GM13977 (cell line): Measurements from ENCODE around the gene SBNO2.
A peak's percentile ranks its signal among the peaks of the same experiment; 100 is the strongest.
"Not testable (repeated sequence)": the region's sequence is repeated elsewhere in the genome, so short reads cannot be mapped to it uniquely, and the experiment has no call there.

Experiments
- DNase-seq: peaks from one replicate; pipeline ENCODE4 v3.0.0; 2012; ENCODE audit warnings: low spot score
- in situ Hi-C: fragments of 300-500 bp; cut with MboI; formaldehyde crosslinking; loops from one replicate; pipeline ENCODE4 v1.12.0; 2022; ENCODE audit warnings: low sequenced_read_pairs, low pct_unique_long_range_greater_than_20kb, mixed read lengths, inconsistent platforms; ENCODE audit not compliant: unreplicated experiment
- TF ChIP-seq, protein P1 (sequence below): IDR thresholded peaks from 2 replicates; pipeline ENCODE4 v1.5.1; 2012; ENCODE audit warnings: mild to moderate bottlenecking, control low read depth; ENCODE audit not compliant: insufficient read depth; ENCODE audit errors: extremely low read depth, missing control alignments

Gene SBNO2

DNA sequence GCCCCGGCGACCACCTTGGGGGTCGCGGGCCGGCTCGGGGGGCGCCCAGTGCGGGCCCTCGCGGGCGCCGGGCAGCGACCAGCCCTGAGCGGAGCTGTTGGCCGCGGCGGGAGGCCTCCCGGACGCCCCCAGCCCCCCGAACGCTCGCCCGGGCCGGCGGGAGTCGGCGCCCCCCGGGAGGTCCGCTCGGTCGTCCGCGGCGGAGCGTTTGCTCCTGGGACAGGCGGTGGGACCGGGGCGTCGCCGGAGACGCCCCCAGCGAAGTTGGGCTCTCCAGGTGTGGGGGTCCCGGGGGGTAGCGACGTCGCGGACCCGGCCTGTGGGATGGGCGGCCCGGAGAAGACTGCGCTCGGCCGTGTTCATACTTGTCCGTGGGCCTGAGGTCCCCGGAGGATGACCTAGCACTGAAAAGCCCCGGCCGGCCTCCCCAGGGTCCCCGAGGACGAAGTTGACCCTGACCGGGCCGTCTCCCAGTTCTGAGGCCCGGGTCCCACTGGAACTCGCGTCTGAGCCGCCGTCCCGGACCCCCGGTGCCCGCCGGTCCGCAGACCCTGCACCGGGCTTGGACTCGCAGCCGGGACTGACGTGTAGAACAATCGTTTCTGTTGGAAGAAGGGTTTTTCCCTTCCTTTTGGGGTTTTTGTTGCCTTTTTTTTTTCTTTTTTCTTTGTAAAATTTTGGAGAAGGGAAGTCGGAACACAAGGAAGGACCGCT is 32.2 kb upstream of the SBNO2 start:
- in situ Hi-C loops = no loop called here
- DNase-seq = no peak
- TF ChIP-seq, protein P1, sequence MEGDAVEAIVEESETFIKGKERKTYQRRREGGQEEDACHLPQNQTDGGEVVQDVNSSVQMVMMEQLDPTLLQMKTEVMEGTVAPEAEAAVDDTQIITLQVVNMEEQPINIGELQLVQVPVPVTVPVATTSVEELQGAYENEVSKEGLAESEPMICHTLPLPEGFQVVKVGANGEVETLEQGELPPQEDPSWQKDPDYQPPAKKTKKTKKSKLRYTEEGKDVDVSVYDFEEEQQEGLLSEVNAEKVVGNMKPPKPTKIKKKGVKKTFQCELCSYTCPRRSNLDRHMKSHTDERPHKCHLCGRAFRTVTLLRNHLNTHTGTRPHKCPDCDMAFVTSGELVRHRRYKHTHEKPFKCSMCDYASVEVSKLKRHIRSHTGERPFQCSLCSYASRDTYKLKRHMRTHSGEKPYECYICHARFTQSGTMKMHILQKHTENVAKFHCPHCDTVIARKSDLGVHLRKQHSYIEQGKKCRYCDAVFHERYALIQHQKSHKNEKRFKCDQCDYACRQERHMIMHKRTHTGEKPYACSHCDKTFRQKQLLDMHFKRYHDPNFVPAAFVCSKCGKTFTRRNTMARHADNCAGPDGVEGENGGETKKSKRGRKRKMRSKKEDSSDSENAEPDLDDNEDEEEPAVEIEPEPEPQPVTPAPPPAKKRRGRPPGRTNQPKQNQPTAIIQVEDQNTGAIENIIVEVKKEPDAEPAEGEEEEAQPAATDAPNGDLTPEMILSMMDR = no peak

DNA sequence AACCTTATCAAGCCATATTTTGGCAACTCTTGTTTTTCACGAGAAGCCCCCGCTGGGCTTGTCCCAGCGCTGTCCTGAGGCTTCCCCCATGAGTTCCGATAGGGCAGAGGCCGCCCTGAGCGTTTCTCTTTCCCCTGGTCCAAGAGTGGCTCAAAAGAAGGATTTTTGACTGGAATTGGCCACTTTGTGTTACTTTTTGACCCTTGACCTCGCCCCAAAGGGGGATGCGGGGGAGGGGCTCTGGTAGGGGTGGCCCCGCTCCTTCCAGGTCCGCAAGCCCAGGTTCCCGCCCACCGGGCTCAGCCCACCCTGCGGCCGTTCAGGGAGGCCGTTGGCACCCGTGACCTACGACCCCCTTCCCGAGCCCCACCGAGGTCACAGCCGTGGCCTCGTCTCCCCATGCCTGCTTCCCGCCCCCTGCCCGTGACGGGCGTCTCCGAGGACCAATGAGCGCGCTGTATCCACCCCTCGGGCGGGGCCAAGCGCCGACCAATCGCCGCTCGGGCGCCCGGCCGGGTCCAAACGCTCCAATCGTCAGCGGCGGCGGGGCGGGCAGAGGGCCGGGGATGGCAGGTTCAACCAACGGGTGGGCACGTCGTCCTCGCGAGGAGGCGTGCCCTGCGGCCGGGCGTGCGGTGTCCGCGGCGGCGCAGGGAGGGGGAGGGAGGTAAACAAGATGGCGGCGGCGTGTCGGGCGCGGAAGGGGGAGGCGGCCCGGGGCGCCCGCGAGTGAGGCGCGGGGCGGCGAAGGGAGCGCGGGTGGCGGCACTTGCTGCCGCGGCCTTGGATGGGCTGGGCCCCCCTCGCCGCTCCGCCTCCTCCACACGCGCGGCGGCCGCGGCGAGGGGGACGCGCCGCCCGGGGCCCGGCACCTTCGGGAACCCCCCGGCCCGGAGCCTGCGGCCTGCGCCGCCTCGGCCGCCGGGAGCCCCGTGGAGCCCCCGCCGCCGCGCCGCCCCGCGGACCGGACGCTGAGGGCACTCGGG is 31.3 kb upstream of the SBNO2 start, which contains the start of gene STK11:
Gene STK11 (plus strand): TSS at position 665 of the 986 bp plus-strand sequence. CDS start 1,136 bp downstream, outside the sequence.
- DNase-seq = peak; percentile 100
- in situ Hi-C loops = no loop called here
- TF ChIP-seq, protein P1 = no peak

DNA sequence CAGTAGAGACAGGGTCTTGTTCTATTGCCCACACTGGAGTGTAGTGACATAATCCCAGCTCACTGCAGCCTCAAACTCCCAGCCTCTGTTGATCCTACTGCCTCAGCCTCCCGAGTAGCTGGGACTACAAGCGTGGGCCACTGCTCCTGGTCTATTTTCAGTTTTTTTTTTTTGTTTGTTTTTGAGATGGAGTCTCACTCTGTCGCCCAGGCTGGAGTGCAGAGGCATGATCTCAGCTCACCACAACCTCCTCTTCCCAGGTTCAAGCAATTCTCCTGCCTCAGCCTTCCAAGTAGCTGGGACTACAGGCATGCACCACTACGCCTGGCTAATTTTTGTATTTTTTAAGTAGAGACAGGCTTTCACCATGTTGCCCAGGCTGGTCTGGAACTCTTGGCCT is 26.5 kb upstream of the SBNO2 start:
- in situ Hi-C loops, DNase-seq: not testable (repeated sequence)

DNA sequence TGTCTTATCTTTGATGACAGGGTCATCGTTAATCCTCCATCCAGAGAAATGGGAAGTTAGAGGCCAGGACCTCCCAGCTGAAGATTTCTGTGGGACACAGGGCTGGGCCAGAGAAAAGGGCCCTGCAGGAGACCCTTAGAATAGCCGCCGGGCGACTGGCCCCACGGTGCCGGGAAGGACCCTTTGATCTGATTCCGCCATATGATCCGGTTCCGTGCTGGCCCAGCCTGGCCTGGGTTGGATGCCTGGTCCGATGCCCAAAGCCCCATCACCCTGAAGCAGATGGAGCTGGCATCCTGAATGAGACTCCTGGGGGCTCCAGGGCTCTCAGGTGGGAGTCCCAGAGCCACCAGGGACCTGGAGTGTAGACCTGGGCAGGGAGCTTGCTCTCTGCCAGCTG is 25.5 kb upstream of the SBNO2 start:
- TF ChIP-seq, protein P1 = no peak
- in situ Hi-C loops = loop anchor here (10.0 kb wide), 1 partner anchor 85 kb away; no protein-coding TSS in a partner anchor
- DNase-seq = no peak

DNA sequence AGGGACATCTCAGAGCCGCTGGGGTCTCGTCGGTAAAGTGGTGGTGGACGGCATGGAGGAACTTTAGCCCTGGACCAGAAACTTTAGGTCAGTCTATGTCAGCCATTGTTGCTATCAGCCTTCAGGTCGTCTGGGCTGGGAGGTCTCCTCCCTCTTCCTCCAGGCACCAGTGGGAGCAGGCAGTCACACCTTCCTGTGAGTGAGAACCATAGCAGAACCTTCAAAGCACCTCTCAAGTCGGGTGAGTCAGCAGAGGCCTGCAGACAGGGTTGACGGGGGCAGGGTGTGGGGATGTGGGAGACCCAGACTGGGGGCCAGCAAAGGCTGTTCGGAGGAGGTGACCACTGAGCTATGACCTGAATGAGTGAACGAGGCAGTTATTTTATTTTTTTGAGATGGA is 15.4 kb upstream of the SBNO2 start:
- TF ChIP-seq, protein P1 = no peak

DNA sequence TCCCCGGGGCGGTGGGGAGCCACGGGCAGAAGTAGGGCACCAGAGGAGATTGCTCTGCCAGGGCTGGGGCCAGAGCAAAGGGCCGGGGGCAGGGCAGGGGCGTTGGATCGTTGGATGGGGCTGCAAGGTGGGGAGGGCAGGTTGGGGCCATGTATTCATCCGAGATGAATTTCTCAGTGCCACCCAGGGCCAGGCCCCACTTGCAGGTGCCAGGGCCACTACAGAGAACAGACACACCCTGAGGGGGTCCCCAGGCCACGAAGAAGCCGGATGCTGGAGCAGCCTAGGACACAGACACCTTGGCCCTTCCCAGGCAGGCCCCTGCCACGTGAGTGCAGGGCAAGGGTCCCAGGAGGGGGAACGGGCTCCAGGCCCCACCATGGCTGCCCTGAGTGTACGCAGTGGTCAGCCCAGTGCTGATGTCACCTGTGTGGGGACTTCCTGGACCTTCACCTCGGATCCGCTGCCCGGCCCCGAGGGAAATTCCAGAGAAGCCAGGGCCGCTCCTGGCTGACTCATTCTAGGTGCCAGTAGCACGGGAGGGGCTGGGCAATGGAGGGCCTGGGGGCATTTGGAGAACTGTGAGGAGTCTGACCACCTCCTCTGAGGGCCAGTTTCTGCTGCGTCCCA is 9.6 kb upstream of the SBNO2 start:
- in situ Hi-C loops = no loop called here
- peak; percentile 76 for DNase-seq

More for the DNA sequence above, 15.4 kb upstream of the SBNO2 start:
- in situ Hi-C loops = no loop called here
- no peak for DNase-seq

More for the DNA sequence above, 9.6 kb upstream of the SBNO2 start:
- TF ChIP-seq, protein P1 = no peak
